Neural progenitor cell (in vitro differentiated cells): ENCODE data around the gene TUBB6.

Source experiments
- EZH2 ChIP-seq: fragments of 200-600 bp; sonication (generic); IDR thresholded peaks from 2 replicates; pipeline ENCODE4 v1.6.1; 2017; ENCODE audit warnings: antibody characterized with exemption, mild to moderate bottlenecking, moderate library complexity
- TF ChIP-seq, protein P1 (sequence below): fragments of 200-600 bp; sonication (generic); IDR thresholded peaks from 2 replicates; pipeline ENCODE4 v1.5.1; 2017; ENCODE audit warnings: antibody characterized with exemption, mild to moderate bottlenecking

DNA sequence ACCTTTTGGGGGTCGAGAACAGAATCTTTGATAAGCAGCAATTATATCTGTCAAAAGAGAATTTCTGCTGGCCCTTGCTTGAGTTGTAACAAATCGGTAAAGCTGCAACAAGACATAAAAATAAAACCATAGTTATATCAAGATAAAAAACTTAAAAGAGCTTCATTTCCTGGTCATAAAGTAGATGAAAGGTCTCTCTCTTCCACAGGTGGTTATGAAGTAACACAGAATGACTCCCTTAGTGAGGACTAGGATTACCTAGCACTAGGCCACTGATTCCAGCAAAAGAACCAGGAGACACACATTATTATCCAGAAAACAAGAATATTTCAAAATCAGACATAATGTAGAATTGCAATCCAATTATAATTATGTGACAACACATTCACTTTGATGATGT is 63.5 kb downstream of the TUBB6 start:
- TF ChIP-seq, protein P1, sequence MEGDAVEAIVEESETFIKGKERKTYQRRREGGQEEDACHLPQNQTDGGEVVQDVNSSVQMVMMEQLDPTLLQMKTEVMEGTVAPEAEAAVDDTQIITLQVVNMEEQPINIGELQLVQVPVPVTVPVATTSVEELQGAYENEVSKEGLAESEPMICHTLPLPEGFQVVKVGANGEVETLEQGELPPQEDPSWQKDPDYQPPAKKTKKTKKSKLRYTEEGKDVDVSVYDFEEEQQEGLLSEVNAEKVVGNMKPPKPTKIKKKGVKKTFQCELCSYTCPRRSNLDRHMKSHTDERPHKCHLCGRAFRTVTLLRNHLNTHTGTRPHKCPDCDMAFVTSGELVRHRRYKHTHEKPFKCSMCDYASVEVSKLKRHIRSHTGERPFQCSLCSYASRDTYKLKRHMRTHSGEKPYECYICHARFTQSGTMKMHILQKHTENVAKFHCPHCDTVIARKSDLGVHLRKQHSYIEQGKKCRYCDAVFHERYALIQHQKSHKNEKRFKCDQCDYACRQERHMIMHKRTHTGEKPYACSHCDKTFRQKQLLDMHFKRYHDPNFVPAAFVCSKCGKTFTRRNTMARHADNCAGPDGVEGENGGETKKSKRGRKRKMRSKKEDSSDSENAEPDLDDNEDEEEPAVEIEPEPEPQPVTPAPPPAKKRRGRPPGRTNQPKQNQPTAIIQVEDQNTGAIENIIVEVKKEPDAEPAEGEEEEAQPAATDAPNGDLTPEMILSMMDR = no peak
- TF ChIP-seq EZH2 = no peak
